Mesenchymal stem cell (in vitro differentiated cells and primary cell): ENCODE data around the gene KCNJ16.
A peak's percentile ranks its signal among the peaks of the same experiment; 100 is the strongest.

Experiments
- DNase-seq: peaks from one replicate; pipeline ENCODE4 v3.0.0-alpha.2; 2013
- H2AFZ ChIP-seq: one replicate; pipeline ENCODE4 v1.6.1; 2013; ENCODE audit warnings: low read depth, mild to moderate bottlenecking, control low read depth, inconsistent platforms, low read length, moderate library complexity
- H2AK5ac ChIP-seq: 2 replicates; pipeline ENCODE4 v1.6.1; 2013; ENCODE audit warnings: low read length, moderate library complexity, mild to moderate bottlenecking, inconsistent platforms; ENCODE audit not compliant: severe bottlenecking
- H2BK120ac ChIP-seq: one replicate; pipeline ENCODE4 v1.6.1; 2013; ENCODE audit warnings: low read depth, mild to moderate bottlenecking, inconsistent platforms, low read length, moderate library complexity
- H2BK12ac ChIP-seq, 2 experiments: one replicate each; pipeline ENCODE4 v1.6.1; 2013; ENCODE audit warnings: inconsistent platforms in 2 of 2, low read length in 2 of 2, mild to moderate bottlenecking in 2 of 2, moderate library complexity in 2 of 2, control low read depth in 1 of 2
- H2BK15ac ChIP-seq: one replicate; pipeline ENCODE4 v1.6.1; 2013; ENCODE audit warnings: mild to moderate bottlenecking, low read depth, inconsistent platforms; ENCODE audit not compliant: poor library complexity, severe bottlenecking
- H2BK5ac ChIP-seq: 2 replicates; pipeline ENCODE4 v1.6.1; 2013; ENCODE audit warnings: low read depth, mild to moderate bottlenecking, low read length, control low read depth, inconsistent platforms; ENCODE audit not compliant: poor library complexity, severe bottlenecking
- H3K14ac ChIP-seq, 2 experiments: one replicate each; pipeline ENCODE4 v1.6.1; 2013; ENCODE audit warnings: inconsistent platforms in 2 of 2, low read length in 2 of 2, control low read depth in 1 of 2, mild to moderate bottlenecking in 1 of 2, moderate library complexity in 1 of 2
- H3K18ac ChIP-seq, 2 experiments: one replicate each; pipeline ENCODE4 v1.6.1; 2013; ENCODE audit warnings: inconsistent platforms in 2 of 2, low read length in 2 of 2, control low read depth in 1 of 2, low read depth in 1 of 2, mild to moderate bottlenecking in 1 of 2
- H3K23ac ChIP-seq, 2 experiments: one replicate each; pipeline ENCODE4 v1.6.1; 2013; ENCODE audit warnings: inconsistent platforms in 2 of 2, low read length in 2 of 2, mild to moderate bottlenecking in 2 of 2, moderate library complexity in 2 of 2, control low read depth in 1 of 2
- H3K27ac ChIP-seq: 2 replicates; pipeline ENCODE4 v1.5.1; 2013; ENCODE audit warnings: mild to moderate bottlenecking, moderate library complexity, low read length, control low read depth, inconsistent platforms; ENCODE audit not compliant: poor library complexity, severe bottlenecking
- H3K27me3 ChIP-seq, 2 experiments: 2 replicates each; pipeline versions ENCODE4 v1.6.1 to v1.7.0; 2013; ENCODE audit warnings: low read length in 2 of 2, mild to moderate bottlenecking in 2 of 2, moderate library complexity in 2 of 2, control low read depth in 1 of 2, inconsistent platforms in 1 of 2; ENCODE audit not compliant: control insufficient read depth in 1 of 2, insufficient read depth in 1 of 2
- H3K36me3 ChIP-seq, 2 experiments: 2 replicates each; pipeline versions ENCODE4 v1.6.1 to v1.7.0; 2013; ENCODE audit warnings: low read length in 2 of 2, control low read depth in 1 of 2, inconsistent platforms in 1 of 2, low read depth in 1 of 2, mild to moderate bottlenecking in 1 of 2; ENCODE audit not compliant: insufficient read depth in 2 of 2, control insufficient read depth in 1 of 2
- H3K4ac ChIP-seq, 2 experiments: one replicate each; pipeline ENCODE4 v1.6.1; 2013; ENCODE audit warnings: inconsistent platforms in 2 of 2, low read length in 2 of 2, mild to moderate bottlenecking in 2 of 2, moderate library complexity in 2 of 2, control low read depth in 1 of 2, low read depth in 1 of 2
- H3K4me1 ChIP-seq: 2 replicates; pipeline ENCODE4 v1.6.1; 2013; ENCODE audit warnings: low read depth, low read length, control low read depth; ENCODE audit not compliant: control insufficient read depth, insufficient read depth
- H3K4me2 ChIP-seq: 2 replicates; pipeline ENCODE4 v1.6.1; 2013; ENCODE audit warnings: low read length, mild to moderate bottlenecking, inconsistent platforms; ENCODE audit not compliant: poor library complexity, severe bottlenecking
- H3K4me3 ChIP-seq, 2 experiments: 2 replicates each; pipeline versions ENCODE4 v1.5.1 to v1.7.0; 2013; ENCODE audit warnings: low read length in 2 of 2, mild to moderate bottlenecking in 2 of 2, control low read depth in 1 of 2, low read depth in 1 of 2; ENCODE audit not compliant: insufficient read depth in 1 of 2
- H3K79me1 ChIP-seq: replicated peaks from 2 replicates; pipeline ENCODE4 v1.6.1; 2013; ENCODE audit warnings: mild to moderate bottlenecking, control low read depth, low read length, inconsistent platforms; ENCODE audit not compliant: poor library complexity, severe bottlenecking
- H3K9ac ChIP-seq: 2 replicates; pipeline ENCODE4 v1.7.0; 2013; ENCODE audit warnings: mild to moderate bottlenecking, low read length, moderate library complexity
- H3K9me3 ChIP-seq: 2 replicates; pipeline ENCODE4 v1.7.0; 2013; ENCODE audit warnings: mild to moderate bottlenecking, low read length; ENCODE audit not compliant: control insufficient read depth
- H4K8ac ChIP-seq: one replicate; pipeline ENCODE4 v1.6.1; 2013; ENCODE audit warnings: inconsistent platforms, mild to moderate bottlenecking, low read length, moderate library complexity
- H4K91ac ChIP-seq: one replicate; pipeline ENCODE4 v1.6.1; 2013; ENCODE audit warnings: mild to moderate bottlenecking, low read length, inconsistent platforms
- WGBS: methylation state at CpG from one replicate; pipeline ENCODE4 v1.1.7; 2013; ENCODE audit warnings: mixed read lengths; 5-methylcytosine and 5-hydroxymethylcytosine counted together

The KCNJ16 gene

GRCh38 chr17:70074236-70074830, 692 bp upstream of the KCNJ16 start:
- no peak overlapping the region for H3K23ac ChIP-seq
- no peak overlapping the region for H4K91ac ChIP-seq
- H2BK5ac ChIP-seq: peak overlapping the region; percentile 68
- WGBS: 90% methylated on average over 4 of the region's 5 CpGs
- no peak overlapping the region for H3K4ac ChIP-seq
- no peak overlapping the region for H4K8ac ChIP-seq
- H3K27me3 ChIP-seq: no peaks in the 10 kb centered on the region
- peak overlapping the region; percentile 25 for H3K4me2 ChIP-seq
- H3K27ac ChIP-seq: peak overlapping the region; percentile 96
- no peak overlapping the region for H2BK15ac ChIP-seq
- H2AFZ ChIP-seq: no peak overlapping the region
- H3K9ac ChIP-seq: no peak overlapping the region
- no peak overlapping the region for H3K14ac ChIP-seq
- no peak overlapping the region for H2BK120ac ChIP-seq
- H3K4me3 ChIP-seq: no peak overlapping the region
- no peaks in the 10 kb centered on the region for H3K36me3 ChIP-seq
- peaks cover 3% of the 10 kb centered on the region for H3K79me1 ChIP-seq
- peak overlapping the region; percentile 93 for H2AK5ac ChIP-seq
- DNase-seq: no peak
- peaks cover 2% of the 10 kb centered on the region for H3K4me1 ChIP-seq
- H3K18ac ChIP-seq: no peak overlapping the region
- H3K9me3 ChIP-seq: no peaks in the 10 kb centered on the region
- no peak overlapping the region for H2BK12ac ChIP-seq

- no peak overlapping the region for H2BK120ac ChIP-seq
- no peak overlapping the region for H3K27ac ChIP-seq
- H2AFZ ChIP-seq: no peak overlapping the region
Measured at GRCh38 chr17:70076189-70076588, 1.2 kb downstream of the KCNJ16 start.

GRCh38 chr17:70076831-70077230, 1.8 kb downstream of the KCNJ16 start:
- H2BK12ac ChIP-seq: peak overlapping the region in 1 of 2 experiments; percentile 83
- H2BK5ac ChIP-seq: no peak overlapping the region

More at GRCh38 chr17:70076189-70076588, 1.2 kb downstream of the KCNJ16 start:
- no peak overlapping the region for H3K18ac ChIP-seq
- no peak overlapping the region for H3K4me2 ChIP-seq
- no peak overlapping the region for H2AK5ac ChIP-seq
- H3K9ac ChIP-seq: no peak overlapping the region
- H3K36me3 ChIP-seq: no peaks in the 10 kb centered on the region
- H3K9me3 ChIP-seq: no peaks in the 10 kb centered on the region
- H4K8ac ChIP-seq: no peak overlapping the region
- no peak overlapping the region for H3K4me3 ChIP-seq
- no peak overlapping the region for H3K4ac ChIP-seq
- no peak overlapping the region for H3K23ac ChIP-seq
- peaks cover 3% of the 10 kb centered on the region for H3K79me1 ChIP-seq
- H4K91ac ChIP-seq: no peak overlapping the region
- no peak for DNase-seq
- H2BK15ac ChIP-seq: no peak overlapping the region
- peaks cover 2% of the 10 kb centered on the region for H3K4me1 ChIP-seq
- WGBS: no CpG with 5 or more reads among the region's 1 CpG
- no peak overlapping the region for H2BK5ac ChIP-seq
- no peaks in the 10 kb centered on the region for H3K27me3 ChIP-seq
- no peak overlapping the region for H3K14ac ChIP-seq
- no peak overlapping the region for H2BK12ac ChIP-seq

GRCh38 chr17:70078549-70078948, 3.5 kb downstream of the KCNJ16 start:
- Histone ChIP-seq H4K91ac (no peak overlapping the region), H3K9me3 (no peaks in the 10 kb centered on the region), H2AK5ac (no peak overlapping the region), H3K27ac (no peak overlapping the region), H3K23ac (no peak overlapping the region), H3K18ac (no peak overlapping the region), H2BK120ac (no peak overlapping the region), H2BK15ac (no peak overlapping the region), H3K9ac (no peak overlapping the region), H2BK12ac (no peak overlapping the region), H3K4ac (no peak overlapping the region), H4K8ac (no peak overlapping the region), H3K27me3 (no peaks in the 10 kb centered on the region), H3K79me1 (peaks cover 3% of the 10 kb centered on the region), H2BK5ac (no peak overlapping the region), H3K4me3 (no peak overlapping the region), H3K4me1 (peaks cover 2% of the 10 kb centered on the region), H3K4me2 (no peak overlapping the region), H2AFZ (no peak overlapping the region), H3K14ac (no peak overlapping the region), H3K36me3 (no peaks in the 10 kb centered on the region)
- WGBS: 93% methylated on average over 2 of the region's 4 CpGs
- DNase-seq: no peak

More at GRCh38 chr17:70076831-70077230, 1.8 kb downstream of the KCNJ16 start:
- no peaks in the 10 kb centered on the region for H3K36me3 ChIP-seq
- H3K23ac ChIP-seq: no peak overlapping the region
- H3K4me3 ChIP-seq: no peak overlapping the region
- H3K9ac ChIP-seq: no peak overlapping the region
- H3K27me3 ChIP-seq: no peaks in the 10 kb centered on the region
- H3K4me1 ChIP-seq: peaks cover 2% of the 10 kb centered on the region
- WGBS: 48% methylated on average over 2 of the region's 3 CpGs
- no peak overlapping the region for H3K4ac ChIP-seq
- H4K91ac ChIP-seq: no peak overlapping the region
- no peaks in the 10 kb centered on the region for H3K9me3 ChIP-seq
- H3K18ac ChIP-seq: peak overlapping the region in 1 of 2 experiments; percentile 11
- H3K79me1 ChIP-seq: peaks cover 3% of the 10 kb centered on the region
- no peak for DNase-seq
- no peak overlapping the region for H2BK15ac ChIP-seq
- no peak overlapping the region for H2BK120ac ChIP-seq
- H3K4me2 ChIP-seq: peak overlapping the region; percentile 24
- peak overlapping the region; percentile 7 for H4K8ac ChIP-seq
- peak overlapping the region; percentile 7 for H3K27ac ChIP-seq
- H2AK5ac ChIP-seq: peak overlapping the region; percentile 86
- H2AFZ ChIP-seq: no peak overlapping the region
- peak overlapping the region in 1 of 2 experiments; percentile 18 for H3K14ac ChIP-seq
